Measurements from ENCODE around the gene PDGFD.

Gene PDGFD

DNA sequence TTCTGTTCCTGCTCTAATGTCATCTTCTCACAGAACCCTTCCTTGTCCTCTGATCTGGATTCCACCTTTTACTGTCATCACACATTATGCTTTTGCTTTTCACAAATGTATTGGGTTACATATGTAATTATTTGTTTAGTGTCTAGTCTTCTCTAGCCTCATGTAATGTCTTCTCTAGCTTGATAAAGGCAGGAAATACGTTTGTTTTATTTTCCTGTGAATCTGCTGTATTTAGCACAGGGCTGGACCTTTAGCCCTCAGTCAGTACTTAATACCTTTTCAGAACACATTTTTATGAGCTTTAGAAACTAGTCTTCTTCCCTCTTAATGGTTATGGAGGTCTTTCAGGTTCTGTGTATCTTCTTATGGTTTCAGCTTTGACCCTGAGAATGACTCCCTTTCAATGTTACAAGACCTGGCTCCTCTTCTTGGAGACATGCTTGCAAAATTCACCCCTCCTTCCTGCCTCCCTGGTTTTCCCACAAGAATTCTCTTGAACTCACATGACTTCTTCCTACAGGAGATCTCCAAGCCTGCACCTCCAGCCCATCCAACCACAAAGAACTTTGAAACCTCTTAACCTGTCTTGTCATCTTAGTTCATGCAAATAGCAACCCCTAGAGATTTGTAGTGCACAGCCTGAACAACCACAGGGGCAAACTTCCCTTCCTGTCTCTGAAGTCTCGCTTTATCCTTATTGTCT, 260.2 kb downstream of the PDGFD start:
- no peak for DNase-seq

DNA sequence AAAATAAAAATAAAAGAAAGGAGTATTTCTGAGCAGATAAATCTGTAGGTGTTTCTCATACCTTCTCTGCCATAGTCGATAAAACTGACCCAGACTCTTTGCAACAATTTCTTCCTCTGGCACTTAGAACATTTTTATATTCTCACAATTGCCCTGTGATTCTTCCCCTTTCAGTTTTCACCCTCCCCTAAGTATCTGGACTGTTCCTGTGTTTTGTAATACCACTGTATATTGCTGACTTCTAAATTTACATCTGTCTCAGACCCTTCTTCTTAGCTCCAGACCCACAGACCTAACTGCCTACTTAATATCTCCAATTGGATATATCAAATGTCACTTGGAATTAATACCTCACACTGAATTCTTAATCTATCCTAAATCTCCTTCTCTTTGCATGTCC, 261.0 kb downstream of the PDGFD start:
- no peak for DNase-seq

GRCh38 chr11:103901656-103902055, 262.3 kb downstream of the PDGFD start:
- no peak for DNase-seq

- DNase-seq: no peak
These were observed 265.2 kb downstream of the PDGFD start for GRCh38 chr11:103898577-103899336.

GRCh38 chr11:103898065-103898464, 265.9 kb downstream of the PDGFD start:
- DNase-seq: no peak

DNA sequence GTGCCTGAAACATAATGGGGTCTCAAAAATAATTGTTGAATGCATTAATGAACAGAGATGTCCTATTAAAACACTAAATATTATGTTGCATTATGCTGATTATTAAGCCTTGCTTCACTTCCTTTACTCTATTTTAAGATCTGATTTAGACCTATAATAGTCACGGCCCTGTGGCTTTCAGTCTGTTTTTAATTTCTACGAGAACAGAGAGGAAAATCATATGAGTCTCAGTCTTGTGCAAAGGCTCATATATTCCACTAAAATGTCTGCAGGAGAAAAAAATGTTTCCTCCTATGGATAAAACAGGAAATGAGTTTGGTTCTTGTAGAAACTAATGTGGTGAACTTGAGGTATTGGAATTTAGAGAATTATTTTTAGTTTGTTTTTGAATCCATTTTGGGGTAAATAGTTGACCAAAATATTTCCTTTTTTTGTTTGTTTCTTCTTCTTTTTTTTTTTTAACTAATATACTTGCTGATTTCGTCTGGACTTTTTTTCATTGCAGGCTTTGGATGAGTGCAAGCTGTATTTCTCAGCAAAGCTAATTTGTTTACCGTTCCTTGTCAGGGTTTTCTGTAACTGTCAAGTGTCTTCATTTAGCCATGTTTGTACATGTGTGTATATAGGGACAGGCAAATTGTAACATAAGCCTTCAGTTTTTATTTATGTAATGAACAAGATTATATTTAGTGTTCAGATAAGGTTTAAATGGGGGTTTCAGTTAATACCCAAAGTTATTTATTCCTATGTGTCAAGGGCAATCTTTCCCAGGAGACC, 266.6 kb downstream of the PDGFD start:
- no peak for DNase-seq

DNA sequence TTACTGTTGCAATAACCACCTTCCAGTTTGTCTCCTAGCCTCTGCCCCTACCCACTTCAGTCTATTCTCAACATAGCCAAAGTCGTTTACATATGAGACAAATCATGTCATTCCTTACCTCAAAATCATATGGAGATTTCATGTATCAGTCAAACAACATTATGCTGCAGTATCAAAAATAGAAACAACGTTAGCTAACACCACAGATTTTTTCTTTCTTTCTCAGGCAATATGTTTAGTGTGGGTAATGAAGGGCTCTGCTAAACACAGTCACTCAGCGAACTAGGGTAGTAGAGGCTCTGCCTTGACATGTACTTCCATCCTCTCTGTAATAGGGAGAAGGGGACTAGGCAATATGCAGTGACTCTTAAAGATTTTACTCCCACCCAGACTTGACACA, 268.8 kb downstream of the PDGFD start:
- no peak for DNase-seq

DNA sequence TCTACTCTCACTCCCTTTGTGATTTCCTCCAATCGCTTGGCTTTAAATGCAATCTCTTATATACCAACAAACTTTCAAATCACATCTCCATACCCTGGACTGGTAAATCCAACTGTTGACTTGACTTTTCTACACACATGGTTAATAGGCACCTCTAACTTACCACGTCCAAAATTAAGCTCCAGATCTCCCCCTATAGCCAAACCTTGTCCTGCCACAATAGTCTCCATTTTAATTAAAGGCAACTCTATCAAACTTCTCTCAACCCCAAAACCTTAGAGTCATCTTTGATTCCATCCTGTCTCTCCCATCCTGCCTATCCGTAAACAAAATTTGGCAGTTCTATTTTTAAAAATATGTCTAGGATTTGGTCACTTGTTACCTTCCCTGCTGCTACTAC, 269.3 kb downstream of the PDGFD start:
- DNase-seq: no peak

- no peak for DNase-seq
These were observed 269.9 kb downstream of the PDGFD start for GRCh38 chr11:103894034-103894433.

- no peak for DNase-seq
These were observed 270.6 kb downstream of the PDGFD start for GRCh38 chr11:103893371-103893770.

DNA sequence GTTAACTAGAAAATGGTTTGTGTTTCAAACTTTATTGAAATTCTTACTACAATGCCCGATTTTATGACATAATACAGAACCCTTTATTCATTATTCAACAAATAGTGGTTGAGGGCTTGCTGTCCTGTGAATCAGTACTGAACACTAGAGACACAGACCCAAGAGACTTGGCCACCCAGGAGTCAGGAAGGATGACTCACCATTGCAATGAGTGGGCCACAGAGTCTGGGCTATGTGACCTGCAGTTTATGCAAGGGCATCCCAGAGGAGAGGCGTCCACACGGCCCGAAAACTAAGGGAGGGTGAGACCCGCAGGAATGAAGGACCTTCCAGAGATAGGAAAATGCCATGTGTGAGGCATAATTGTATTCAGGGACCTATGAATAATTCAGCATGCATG, 271.3 kb downstream of the PDGFD start:
- DNase-seq: no peak

DNA sequence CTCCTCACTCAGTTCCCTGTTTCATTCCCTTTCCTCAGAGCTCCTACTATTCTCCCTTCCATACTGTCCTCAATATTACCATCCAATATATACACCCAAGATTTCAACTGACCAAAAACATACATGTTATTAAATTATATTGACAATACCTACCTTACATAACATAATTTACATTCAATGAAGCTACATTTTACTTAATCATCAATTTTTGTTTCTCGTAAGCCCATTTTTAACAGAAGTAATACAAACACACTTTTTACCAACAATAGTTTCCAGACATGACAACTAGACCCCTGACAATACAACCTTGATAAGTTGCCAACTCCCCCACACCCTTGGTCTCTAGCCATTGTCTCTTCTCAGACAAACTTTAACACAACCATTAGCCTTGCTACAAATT, 273.3 kb downstream of the PDGFD start:
- DNase-seq: no peak

DNA sequence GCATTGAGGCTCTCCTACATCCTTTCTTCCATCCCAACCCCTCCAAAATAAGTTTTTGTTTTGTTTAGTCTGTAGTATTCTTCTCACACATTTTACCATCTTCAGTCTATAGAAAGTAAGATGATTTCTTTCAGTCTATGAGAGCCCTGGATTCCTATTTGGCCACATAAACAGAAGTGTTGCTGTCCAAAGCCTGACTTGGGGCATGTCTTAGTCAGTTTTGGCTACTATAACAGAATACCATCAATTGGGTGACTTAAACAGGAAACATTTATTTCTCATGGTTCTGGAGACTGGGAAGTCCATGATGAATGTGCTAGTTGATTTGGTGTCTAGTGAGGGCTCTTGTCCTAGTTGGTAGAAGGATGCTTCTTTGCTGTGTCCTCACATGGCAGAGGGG, 274.3 kb downstream of the PDGFD start:
- no peak for DNase-seq

- DNase-seq: no peak
These were observed 275.4 kb downstream of the PDGFD start for GRCh38 chr11:103888541-103888951.

DNA sequence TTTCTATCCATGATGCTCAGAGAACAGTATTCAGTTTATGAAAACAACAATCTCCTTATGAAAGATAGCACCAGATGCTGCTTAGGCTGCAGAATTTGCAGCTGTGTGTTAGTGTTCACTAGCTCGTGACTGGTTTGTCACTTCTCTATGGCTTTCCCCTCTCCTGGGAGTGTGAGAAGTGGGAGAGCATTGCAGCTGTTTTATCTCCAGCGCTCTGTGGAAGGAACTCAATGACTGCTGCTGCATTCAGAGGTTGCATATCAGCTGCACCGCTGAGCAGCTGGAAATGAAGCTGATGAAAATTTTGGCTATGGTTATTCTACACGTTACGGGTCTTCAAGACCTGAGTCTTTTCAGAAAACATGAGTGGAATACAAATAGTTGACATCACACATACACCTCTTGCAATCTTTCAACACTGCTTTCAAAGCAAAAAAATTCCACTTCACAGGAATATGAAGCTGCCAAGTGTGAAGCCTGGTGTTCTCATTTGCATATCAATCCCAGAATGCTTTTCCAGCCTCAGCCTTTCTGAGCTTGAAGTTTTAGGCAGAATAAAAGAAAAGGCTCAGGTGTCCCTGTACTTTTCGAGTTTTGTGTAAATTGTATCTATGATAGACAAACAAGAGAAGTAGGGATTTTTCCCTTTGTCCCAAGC, 276.8 kb downstream of the PDGFD start:
- DNase-seq: no peak

- DNase-seq: no peak
These were observed 280.1 kb downstream of the PDGFD start for GRCh38 chr11:103883856-103884255.

GRCh38 chr11:103883291-103883690, 280.7 kb downstream of the PDGFD start:
- DNase-seq: no peak

DNA sequence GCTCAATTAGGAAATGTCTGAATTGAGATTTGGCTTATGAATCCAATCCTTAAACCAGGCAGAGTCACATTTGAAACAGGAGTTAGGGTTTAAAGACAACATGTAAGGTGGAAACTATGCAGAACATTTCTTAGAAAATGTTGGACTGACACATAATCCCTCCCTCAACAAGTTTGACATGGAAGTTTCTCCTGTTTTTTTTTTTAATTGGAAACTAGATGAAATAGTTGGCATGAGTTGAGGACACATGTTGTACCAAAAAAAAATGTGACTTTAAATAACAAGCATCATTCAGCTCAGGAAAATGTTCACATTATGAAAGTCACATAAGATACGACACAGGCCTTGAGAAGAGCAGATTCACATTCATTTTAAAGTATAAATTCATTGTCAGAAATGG, 282.4 kb downstream of the PDGFD start:
- no peak for DNase-seq

DNA sequence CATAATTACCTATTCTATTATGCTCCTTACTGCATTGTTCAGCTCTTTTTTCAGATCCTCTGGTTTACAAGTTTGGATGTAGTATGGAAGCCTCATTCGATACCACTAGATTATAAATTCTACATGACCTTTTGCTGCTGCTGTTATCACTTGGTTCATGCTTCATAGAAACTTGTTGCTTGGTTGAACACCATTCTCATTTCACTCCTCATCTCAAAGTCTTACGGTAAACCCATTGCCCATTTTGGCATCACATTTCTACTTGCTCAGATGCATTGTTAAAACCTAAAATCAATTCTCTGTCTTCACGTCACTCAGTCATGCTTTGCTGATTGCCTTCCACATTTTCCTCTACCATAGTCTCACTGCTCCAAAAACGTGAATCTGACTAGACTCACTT, 283.0 kb downstream of the PDGFD start:
- DNase-seq: no peak

GRCh38 chr11:103878646-103879045, 285.3 kb downstream of the PDGFD start:
- no peak for DNase-seq

DNA sequence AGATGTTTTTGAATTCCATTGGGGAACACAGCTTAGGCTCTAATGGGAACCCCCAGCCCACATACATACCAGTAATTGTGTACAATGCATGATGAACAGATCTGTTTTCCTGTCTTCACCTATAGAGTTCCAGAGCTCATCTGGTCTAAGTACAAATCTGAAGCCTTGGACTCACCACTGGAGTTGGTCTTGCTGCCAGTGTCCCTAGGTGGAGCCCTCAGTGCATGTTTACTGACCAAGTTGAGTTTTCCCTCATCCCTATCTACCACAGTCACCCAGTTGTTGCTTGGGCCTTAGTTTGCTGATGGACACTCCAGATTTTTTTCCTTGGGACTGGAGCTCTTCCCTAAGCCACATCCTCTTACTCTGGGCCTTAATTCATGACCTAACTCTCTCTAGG, 286.7 kb downstream of the PDGFD start:
- DNase-seq: no peak

DNA sequence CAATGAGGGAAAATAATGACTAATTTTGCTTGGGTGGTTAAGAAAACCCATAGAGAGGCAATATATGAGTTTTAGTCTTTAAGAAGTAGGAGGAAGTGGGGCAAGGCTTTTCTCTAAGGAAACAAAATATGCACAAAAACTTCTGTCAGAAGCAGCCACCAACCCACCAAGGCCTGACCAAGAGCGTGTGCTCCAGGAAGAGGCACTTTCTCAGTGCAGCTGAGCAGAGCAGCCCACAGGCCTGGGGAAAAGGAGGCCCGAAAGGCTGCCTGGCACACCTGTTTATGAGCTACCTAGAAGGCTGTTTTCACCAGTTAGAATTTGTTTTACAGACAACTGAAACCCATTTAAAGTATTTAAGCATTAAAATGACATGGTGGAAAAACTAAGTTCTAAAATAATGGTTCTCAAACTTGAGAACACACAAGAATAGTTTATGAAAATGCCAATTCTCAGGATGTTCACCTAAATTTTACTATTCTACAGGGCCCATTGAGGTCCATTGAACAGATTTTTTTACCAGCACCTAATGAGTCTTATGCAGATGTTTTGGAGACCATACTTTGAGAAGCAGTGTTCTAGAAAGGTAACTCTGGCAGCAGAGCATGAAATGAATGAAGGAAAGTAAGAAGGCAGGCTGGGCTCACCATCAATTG, 288.0 kb downstream of the PDGFD start:
- DNase-seq: no peak

DNA sequence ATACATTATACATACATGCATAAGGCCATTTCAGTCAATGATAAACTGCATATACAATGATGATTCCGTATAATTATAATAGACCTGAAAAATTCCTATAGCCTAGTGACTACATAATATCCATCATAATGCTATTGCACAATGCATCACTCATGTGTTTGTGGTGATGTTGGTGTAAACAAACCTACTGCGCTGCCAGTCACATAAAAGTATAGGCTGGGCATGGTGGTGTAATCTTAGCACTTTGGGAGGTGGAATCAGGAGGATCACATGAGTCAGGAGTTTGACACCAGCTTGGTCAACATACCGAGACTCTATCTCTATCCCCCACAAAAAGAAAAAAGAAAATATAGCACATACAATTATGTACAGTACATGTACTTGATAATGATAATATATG, 291.2 kb downstream of the PDGFD start:
- DNase-seq: no peak
